IMR-90 (cell line): ENCODE data around the gene PRDM12. TPM values are rescaled to one million over a fixed set of nuclear protein-coding genes. Genes with fewer than 3 reads are reported as not detected.

Experiments
- ATAC-seq: fragments of 200-7000 bp; cut with Tn5 transposase; 2 replicates; pipeline ENCODE4 v1.9.1; 2020; ENCODE audit warnings: low read depth, mild to moderate bottlenecking, moderate library complexity
- BruUV-seq: library from RNA; stranded (reverse); fragments of 400-500 nt; replicated peaks from 2 replicates; lab custom pipeline; 2021; lab: Mats Ljungman, UMichigan
- CTCF ChIA-PET: fragments of 300-600 bp; formaldehyde crosslinking; extraction: SDS; loops from one replicate; lab custom pipeline; 2021; ENCODE audit warnings: antibody characterized with exemption; lab: Yijun Ruan, JAX
- POLR2A ChIA-PET: fragments of 300-600 bp; sonication (Branson Sonifier 250); formaldehyde crosslinking; loops from one replicate; lab custom pipeline; 2022; ENCODE audit warnings: antibody characterized with exemption; ENCODE audit not compliant: unreplicated experiment; lab: Charles Lee
- DNase-seq: peaks from one replicate; pipeline ENCODE4 v3.0.0; 2013
- H2AFZ ChIP-seq: replicated peaks from 2 replicates; pipeline ENCODE3; 2013; ENCODE audit warnings: low read length, mild to moderate bottlenecking; ENCODE audit not compliant: poor library complexity
- H2AK5ac ChIP-seq: 2 replicates; pipeline ENCODE4 v1.6.1; 2013; ENCODE audit warnings: low read depth, low read length, inconsistent platforms
- H2AK9ac ChIP-seq: replicated peaks from 2 replicates; pipeline ENCODE3; 2013; ENCODE audit warnings: mild to moderate bottlenecking, low read depth, low read length, moderate library complexity; ENCODE audit not compliant: poor library complexity
- H2BK120ac ChIP-seq: 2 replicates; pipeline ENCODE4 v1.6.1; 2013; ENCODE audit warnings: low read depth, low read length, inconsistent platforms
- H2BK15ac ChIP-seq: 3 replicates; pipeline ENCODE4 v1.6.1; 2013; ENCODE audit warnings: low read depth, low read length, inconsistent platforms
- H2BK20ac ChIP-seq: 2 replicates; pipeline ENCODE4 v1.6.1; 2013; ENCODE audit warnings: low read depth, mild to moderate bottlenecking, inconsistent platforms, low read length, moderate library complexity
- H2BK5ac ChIP-seq: 2 replicates; pipeline ENCODE4 v1.6.1; 2013; ENCODE audit warnings: mild to moderate bottlenecking, low read depth, low read length, inconsistent platforms; ENCODE audit not compliant: poor library complexity, severe bottlenecking
- H3K14ac ChIP-seq: replicated peaks from 2 replicates; pipeline ENCODE4 v1.6.1; 2013; ENCODE audit warnings: low read depth, low read length, inconsistent platforms
- H3K18ac ChIP-seq: 2 replicates; pipeline ENCODE4 v1.6.1; 2013; ENCODE audit warnings: low read depth, low read length, control low read depth
- H3K23ac ChIP-seq: 2 replicates; pipeline ENCODE4 v1.6.1; 2013; ENCODE audit warnings: low read depth, low read length, inconsistent platforms
- H3K27ac ChIP-seq: 2 replicates; pipeline ENCODE4 v1.5.1; 2013; ENCODE audit warnings: mild to moderate bottlenecking, control low read depth, low read length; ENCODE audit not compliant: insufficient read depth
- H3K27me3 ChIP-seq: 2 replicates; pipeline ENCODE4 v1.6.1; 2013; ENCODE audit warnings: low read length; ENCODE audit not compliant: control insufficient read depth, insufficient read depth
- H3K36me3 ChIP-seq: 2 replicates; pipeline ENCODE4 v1.6.1; 2013; ENCODE audit warnings: low read length, mixed read lengths; ENCODE audit not compliant: control insufficient read depth, insufficient read depth
- H3K4ac ChIP-seq: 2 replicates; pipeline ENCODE4 v1.6.1; 2013; ENCODE audit warnings: low read depth, low read length, inconsistent platforms
- H3K4me1 ChIP-seq: 2 replicates; pipeline ENCODE4 v1.6.1; 2013; ENCODE audit warnings: low read length, mixed read lengths; ENCODE audit not compliant: control insufficient read depth, insufficient read depth
- H3K4me2 ChIP-seq: 2 replicates; pipeline ENCODE4 v1.6.1; 2013; ENCODE audit warnings: low read depth, mild to moderate bottlenecking, control low read depth, low read length, moderate library complexity
- H3K4me3 ChIP-seq: 2 replicates; pipeline ENCODE4 v1.5.1; 2013; ENCODE audit warnings: low read depth, mild to moderate bottlenecking, control low read depth, low read length, moderate library complexity; ENCODE audit not compliant: insufficient read depth
- H3K56ac ChIP-seq: 2 replicates; pipeline ENCODE4 v1.6.1; 2013; ENCODE audit warnings: low read length, inconsistent platforms; ENCODE audit not compliant: insufficient read depth; ENCODE audit errors: extremely low read depth
- H3K79me1 ChIP-seq, 2 experiments: 2 replicates each; pipeline ENCODE4 v1.6.1; 2013; ENCODE audit warnings: low read length in 2 of 2, inconsistent platforms in 1 of 2, low read depth in 1 of 2
- H3K9ac ChIP-seq: 2 replicates; pipeline ENCODE4 v1.6.1; 2013; ENCODE audit warnings: low read depth, low read length, control low read depth
- H3K9me1 ChIP-seq: 2 replicates; pipeline ENCODE4 v1.6.1; 2013; ENCODE audit warnings: low read length, inconsistent platforms; ENCODE audit not compliant: insufficient read depth
- H3K9me3 ChIP-seq: 2 replicates; pipeline ENCODE4 v1.6.1; 2013; ENCODE audit warnings: low read length; ENCODE audit not compliant: control insufficient read depth, insufficient read depth
- H4K20me1 ChIP-seq: 2 replicates; pipeline ENCODE4 v1.6.1; 2013; ENCODE audit warnings: low read length, inconsistent platforms; ENCODE audit not compliant: insufficient read depth
- H4K5ac ChIP-seq: 2 replicates; pipeline ENCODE4 v1.6.1; 2013; ENCODE audit warnings: mild to moderate bottlenecking, low read depth, low read length, control low read depth
- H4K8ac ChIP-seq, 2 experiments: 2 replicates each; pipeline ENCODE4 v1.6.1; 2013; ENCODE audit warnings: low read depth in 2 of 2, low read length in 2 of 2, control low read depth in 1 of 2, inconsistent platforms in 1 of 2
- H4K91ac ChIP-seq: 2 replicates; pipeline ENCODE4 v1.6.1; 2013; ENCODE audit warnings: low read depth, low read length, inconsistent platforms; ENCODE audit not compliant: insufficient read depth
- BHLHE40 ChIP-seq: fragments of 150-350 bp; IDR thresholded peaks from 2 replicates; pipeline ENCODE4 v1.6.1; 2016; ENCODE audit warnings: mild to moderate bottlenecking, low read depth, low read length
- CEBPB ChIP-seq: IDR thresholded peaks from 2 replicates; pipeline ENCODE4 v1.6.1; 2012; ENCODE audit warnings: low read depth, low read length, improper control_type of control experiment
- FOS ChIP-seq: fragments of 150-350 bp; IDR thresholded peaks from 2 replicates; pipeline ENCODE4 v1.6.1; 2016; ENCODE audit warnings: low read depth, low read length
- WGBS, 2 experiments: methylation state at CpG; one replicate each; pipeline versions ENCODE4 v1.1.5 to v1.1.7; 2013; ENCODE audit warnings: missing lambda C conversion rate in 2 of 2; ENCODE audit not compliant: insufficient read length in 1 of 2; ENCODE audit errors: extremely low coverage in 2 of 2; 5-methylcytosine and 5-hydroxymethylcytosine counted together
- dilution Hi-C: fragments of 300-500 bp; cut with HindIII; formaldehyde crosslinking; loops from one replicate; pipeline ENCODE4 v1.14.3; 2018; ENCODE audit warnings: low sequenced_read_pairs; ENCODE audit not compliant: unreplicated experiment
- in situ Hi-C: fragments of 300-500 bp; cut with MboI; formaldehyde crosslinking; loops from 3 replicates; pipeline ENCODE4 v1.14.3; 2019; ENCODE audit warnings: low sequenced_read_pairs, inconsistent platforms, mixed read lengths
- intact Hi-C: fragments of 100-400 bp; cut with micrococcal nuclease; formaldehyde crosslinking; loops from 2 replicates; pipeline ENCODE4 v1.10.0; 2022
- polyA plus RNA-seq, 3 experiments: library from polyadenylated mRNA; depleted of rRNA; stranded (reverse); fragments of >200 nt; gene quantifications; 2 replicates each; pipeline ENCODE4 v1.2.3, GENCODE V29; 2012; ENCODE audit warnings: low replicate concordance in 1 of 3
- total RNA-seq: library from RNA; depleted of rRNA; stranded (reverse); fragments of >200 nt; gene quantifications from 2 replicates; pipeline ENCODE4 v1.2.3, GENCODE V29; 2012

Gene PRDM12
- total and polyA plus RNA-seq, 2 of the 4 experiments (the other 2 are of a cell fraction) = not detected

- Histone ChIP-seq H4K91ac (no peak overlapping the region), H3K23ac (no peak overlapping the region), H3K18ac (no peak overlapping the region), H4K5ac (no peak overlapping the region), H3K4me3 (no peak overlapping the region), H3K14ac (no peak overlapping the region), H3K9ac (no peak overlapping the region), H2BK15ac (no peak overlapping the region), H2BK5ac (peak overlapping the region; percentile 29), H3K27ac (no peak overlapping the region), H3K9me3 (no peaks in the 10 kb centered on the region), H3K4ac (0 out of 2 replicates have a peak overlapping the region, but pooled peaks have one; percentile 11), H2AFZ (no peak overlapping the region), H4K20me1 (peaks cover 27% of the 10 kb centered on the region), H3K4me2 (no peak overlapping the region), H3K4me1 (peaks cover 6% of the 10 kb centered on the region), H3K27me3 (no peaks in the 10 kb centered on the region), H3K56ac (no peak overlapping the region), H2AK9ac (no peak overlapping the region), H3K36me3 (no peaks in the 10 kb centered on the region), H2BK20ac (no peak overlapping the region), H2AK5ac (no peak overlapping the region), H4K8ac (no peak overlapping the region), H3K9me1 (peaks cover 11% of the 10 kb centered on the region), H3K79me1 (peaks cover 23 to 65% of the 10 kb centered on the region in 2 experiments), H2BK120ac (no peak overlapping the region)
- in situ Hi-C loops = no loop called here
- intact Hi-C loops = no loop called here
- ChIA-PET POLR2A (no interaction called here), CTCF (no interaction called here)
- peak; percentile 24 for ATAC-seq
- dilution Hi-C loops = no loop called here
- BruUV-seq = no TSS peak
- DNase-seq = peak; percentile 80
- no CpG with 5 or more reads among the region's 3 CpGs for WGBS, 2 experiments
- no peak for TF ChIP-seq CEBPB
- TF ChIP-seq BHLHE40 = no peak; the same call in 1 of the 2 replicates
- TF ChIP-seq FOS = peak; percentile 62
Measured at GRCh38 chr9:130728721-130729120, 64.3 kb downstream of the PRDM12 start.
